Measurements from ENCODE around the gene ITSN1.

The ITSN1 gene

DNA sequence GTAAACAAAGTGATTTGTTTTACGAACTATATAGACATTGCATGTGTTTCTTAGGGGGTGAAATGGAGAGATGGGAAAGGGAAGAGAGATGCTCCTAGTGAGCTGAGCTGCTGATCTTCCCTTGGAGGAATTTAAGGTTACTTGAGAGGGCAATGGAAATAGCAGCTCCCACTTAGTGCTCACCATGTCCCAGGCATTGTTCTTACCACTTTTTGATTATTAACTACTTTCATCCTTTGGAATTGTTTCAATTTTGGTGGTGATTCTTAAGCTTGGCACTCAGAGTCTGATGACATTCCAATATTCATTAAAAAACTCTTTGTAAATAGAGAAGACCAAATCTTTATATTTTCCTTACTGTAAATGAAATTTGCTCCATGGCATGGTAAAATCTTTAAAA is 124.9 kb downstream of the ITSN1 start:
- FAIRE-seq (no peak), DNase-seq (ENCODE audit: insufficient read length, low spot score) (no peak)
- TF ChIP-seq, protein P1, sequence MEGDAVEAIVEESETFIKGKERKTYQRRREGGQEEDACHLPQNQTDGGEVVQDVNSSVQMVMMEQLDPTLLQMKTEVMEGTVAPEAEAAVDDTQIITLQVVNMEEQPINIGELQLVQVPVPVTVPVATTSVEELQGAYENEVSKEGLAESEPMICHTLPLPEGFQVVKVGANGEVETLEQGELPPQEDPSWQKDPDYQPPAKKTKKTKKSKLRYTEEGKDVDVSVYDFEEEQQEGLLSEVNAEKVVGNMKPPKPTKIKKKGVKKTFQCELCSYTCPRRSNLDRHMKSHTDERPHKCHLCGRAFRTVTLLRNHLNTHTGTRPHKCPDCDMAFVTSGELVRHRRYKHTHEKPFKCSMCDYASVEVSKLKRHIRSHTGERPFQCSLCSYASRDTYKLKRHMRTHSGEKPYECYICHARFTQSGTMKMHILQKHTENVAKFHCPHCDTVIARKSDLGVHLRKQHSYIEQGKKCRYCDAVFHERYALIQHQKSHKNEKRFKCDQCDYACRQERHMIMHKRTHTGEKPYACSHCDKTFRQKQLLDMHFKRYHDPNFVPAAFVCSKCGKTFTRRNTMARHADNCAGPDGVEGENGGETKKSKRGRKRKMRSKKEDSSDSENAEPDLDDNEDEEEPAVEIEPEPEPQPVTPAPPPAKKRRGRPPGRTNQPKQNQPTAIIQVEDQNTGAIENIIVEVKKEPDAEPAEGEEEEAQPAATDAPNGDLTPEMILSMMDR (IDR thresholded peaks at IDR 0.05; ENCODE audit: insufficient read depth, missing control alignments) = no peak

DNA sequence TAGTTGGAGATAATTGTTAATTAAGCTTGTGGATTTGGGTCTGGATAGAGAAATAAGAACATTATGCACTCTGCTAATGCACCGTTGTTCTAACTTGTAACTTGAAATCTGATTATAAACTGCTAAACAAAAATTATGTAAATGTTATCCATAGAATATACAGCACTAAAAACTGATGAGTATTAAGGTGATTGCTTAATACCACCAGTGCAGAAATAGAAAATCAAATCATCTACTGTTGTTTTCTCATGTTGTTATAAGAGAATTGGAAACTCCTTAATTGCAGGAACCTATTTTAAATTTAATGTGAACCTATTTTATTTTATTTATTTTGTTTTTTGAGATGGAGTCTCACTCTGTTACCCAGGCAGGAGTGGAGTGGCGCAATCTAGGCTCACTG is 125.7 kb downstream of the ITSN1 start:
- no peak for FAIRE-seq
- TF ChIP-seq, protein P1 (IDR thresholded peaks at IDR 0.05; ENCODE audit: insufficient read depth, missing control alignments) = no peak
- no peak for DNase-seq (ENCODE audit: insufficient read length, low spot score)

GRCh38 chr21:33769057-33769456 is 126.8 kb downstream of the ITSN1 start:
- no peak for FAIRE-seq
- no peak for DNase-seq (ENCODE audit: insufficient read length, low spot score)
- TF ChIP-seq, protein P1 (IDR thresholded peaks at IDR 0.05; ENCODE audit: insufficient read depth, missing control alignments) = no peak

DNA sequence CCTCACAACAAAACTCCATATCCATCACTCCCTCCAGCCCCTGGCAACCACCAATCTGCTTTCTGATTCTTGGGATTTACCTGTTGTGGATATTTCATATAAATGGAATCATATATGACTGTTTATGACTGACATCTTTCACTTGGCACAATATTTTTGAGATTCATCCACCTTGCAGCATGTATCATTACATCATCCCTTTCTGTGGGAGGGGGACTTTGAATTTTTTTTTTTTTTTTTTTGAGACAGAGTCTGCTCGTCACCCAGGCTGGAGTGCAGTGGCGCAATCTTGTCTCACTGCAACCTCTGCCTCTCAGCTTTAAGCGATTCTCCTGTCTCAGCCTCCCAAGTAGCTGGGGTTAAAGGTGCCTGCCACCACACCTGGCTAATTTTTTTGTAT is 128.2 kb downstream of the ITSN1 start:
- TF ChIP-seq, protein P1 (IDR thresholded peaks at IDR 0.05; ENCODE audit: insufficient read depth, missing control alignments) = no peak
- no peak for FAIRE-seq
- DNase-seq (ENCODE audit: insufficient read length, low spot score) = no peak

DNA sequence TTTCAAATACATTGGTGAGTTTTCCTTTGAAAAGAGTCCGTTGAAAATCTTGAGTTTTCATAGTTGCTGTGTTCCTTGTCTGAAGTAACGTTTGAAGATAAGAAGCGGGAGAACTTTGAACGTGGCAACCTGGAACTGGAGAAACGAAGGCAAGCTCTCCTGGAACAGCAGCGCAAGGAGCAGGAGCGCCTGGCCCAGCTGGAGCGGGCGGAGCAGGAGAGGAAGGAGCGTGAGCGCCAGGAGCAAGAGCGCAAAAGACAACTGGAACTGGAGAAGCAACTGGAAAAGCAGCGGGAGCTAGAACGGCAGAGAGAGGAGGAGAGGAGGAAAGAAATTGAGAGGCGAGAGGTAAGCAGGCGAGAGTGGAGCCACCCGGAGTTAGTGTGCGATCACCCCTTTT is 129.7 kb downstream of the ITSN1 start:
- no peak for DNase-seq (ENCODE audit: insufficient read length, low spot score)
- TF ChIP-seq, protein P1 (IDR thresholded peaks at IDR 0.05; ENCODE audit: insufficient read depth, missing control alignments) = no peak
- no peak for FAIRE-seq

DNA sequence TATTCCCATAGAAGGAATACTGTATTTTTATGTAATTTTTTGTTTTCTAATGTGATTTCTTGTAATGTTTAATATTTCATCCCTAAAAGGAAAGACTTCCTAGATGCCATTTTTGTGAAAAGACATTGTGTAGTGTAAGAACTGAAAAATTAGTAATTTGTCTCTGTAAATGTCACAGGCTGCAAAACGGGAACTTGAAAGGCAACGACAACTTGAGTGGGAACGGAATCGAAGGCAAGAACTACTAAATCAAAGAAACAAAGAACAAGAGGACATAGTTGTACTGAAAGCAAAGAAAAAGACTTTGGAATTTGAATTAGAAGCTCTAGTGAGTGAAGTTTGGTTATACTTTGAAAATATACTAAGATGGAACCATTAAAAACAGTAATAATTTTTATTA is 132.2 kb downstream of the ITSN1 start:
- FAIRE-seq = no peak
- DNase-seq (ENCODE audit: insufficient read length, low spot score) = no peak
- TF ChIP-seq, protein P1 (IDR thresholded peaks at IDR 0.05; ENCODE audit: insufficient read depth, missing control alignments) = no peak

DNA sequence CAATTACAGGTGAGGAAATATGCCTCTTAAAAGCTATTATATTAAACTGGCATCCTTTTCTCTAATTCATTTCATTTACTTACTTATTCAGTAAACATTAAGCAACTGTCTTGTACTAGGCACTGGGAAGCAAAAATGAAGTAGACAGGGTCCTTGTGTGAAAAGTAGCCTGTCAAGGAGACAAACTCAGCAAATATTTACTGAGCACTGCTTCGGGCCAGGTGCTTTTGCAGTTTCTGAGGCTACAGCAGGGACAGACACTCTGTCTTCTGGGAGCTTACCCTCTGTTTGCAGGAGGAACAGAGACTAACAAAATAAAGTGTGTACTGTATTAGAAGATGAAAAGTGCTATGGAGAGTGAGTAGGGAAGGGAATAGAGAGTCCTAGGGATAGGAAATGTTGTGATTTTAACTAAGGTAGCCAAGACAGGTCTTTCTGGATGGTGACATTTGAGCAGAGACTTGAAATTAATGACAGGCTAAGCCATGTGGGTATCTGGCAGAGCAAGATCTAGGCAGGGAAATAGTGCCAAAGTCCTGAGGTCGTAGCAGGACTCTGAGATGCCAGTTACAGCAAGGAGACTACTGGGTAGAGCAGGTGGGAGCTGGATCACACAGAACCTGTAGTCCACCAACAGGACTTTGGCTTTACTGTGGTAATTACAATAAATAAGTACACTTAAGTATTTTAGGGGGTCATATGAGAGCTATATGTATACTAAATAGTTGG is 133.0 kb downstream of the ITSN1 start:
- FAIRE-seq (no peak), DNase-seq (ENCODE audit: insufficient read length, low spot score) (no peak)
- TF ChIP-seq, protein P1 (IDR thresholded peaks at IDR 0.05; ENCODE audit: insufficient read depth, missing control alignments) = no peak

Measured in D721Med (cell line).